ENCODE results near the gene PLLP. TPM values are rescaled to one million over a fixed set of nuclear protein-coding genes. Genes with fewer than 3 reads are reported as not detected.

The PLLP gene
- total RNA-seq, 5 donors from 2014 or later (not counting 1 experiment from before 2014, with no cell fraction given) = 1.4 to 4.3 (median 3.3) TPM

- 87% methylated on average over 11 of the region's 16 CpGs for WGBS (ENCODE audit: insufficient coverage)
- Mint-ChIP-seq H3K27me3 (no peaks in the 10 kb centered on the region), H3K4me1 (peaks cover 36 to 54% (median 43%) of the 10 kb centered on the region in 3 donors), H3K27ac (peak overlapping the region; percentile 88 to 97), H3K9me3 (no peaks in the 10 kb centered on the region), H3K36me3 (no peaks in the 10 kb centered on the region), H3K4me3 (peak overlapping the region; percentile 10 to 55 (median 32))
- peaks cover 27 to 56% of the 10 kb centered on the region in 2 experiments for H3K4me1 ChIP-seq (ENCODE audit: control insufficient read depth in 1 of 2, extremely low read depth in 1 of 2, insufficient read depth in 2 of 2, low read length in 2 of 2)
- ChIA-PET CTCF (no interaction called here), POLR2A (no interaction called here)
- no peaks in the 10 kb centered on the region for H3K36me3 ChIP-seq (ENCODE audit: control insufficient read depth in 2 of 2, extremely low read depth in 1 of 2, insufficient read depth in 1 of 2, low read length in 1 of 2)
- no peak overlapping the region for H3K4me3 ChIP-seq (ENCODE audit: control insufficient read depth in 1 of 2, extremely low read depth in 1 of 2, low read length in 1 of 2)
- H3K27ac ChIP-seq (ENCODE audit: low read length) = peak overlapping the region; percentile 42
- H3K9me3 ChIP-seq = no peaks in the 10 kb centered on the region
- ATAC-seq (replicated peaks in 1 of 4) = no peak
- no peaks in the 10 kb centered on the region for H3K27me3 ChIP-seq (replicated peaks in 1 of 2; ENCODE audit: control insufficient read depth in 2 of 2, extremely low read depth in 1 of 2, insufficient read depth in 2 of 2, low read length in 1 of 2)
- no peak for DNase-seq
Observed at GRCh38 chr16:57265850-57266530, 18.5 kb downstream of the PLLP start.

- no peaks in the 10 kb centered on the region for H3K36me3 Mint-ChIP-seq
- CTCF ChIA-PET = interaction anchor here in 1 of 2 donors (0.6 kb wide), 1 partner anchor 10 kb away, joined by 3 read pairs; no protein-coding TSS in a partner anchor
- H3K27me3 Mint-ChIP-seq = no peaks in the 10 kb centered on the region
- Histone ChIP-seq H3K36me3 (ENCODE audit: control insufficient read depth in 2 of 2, extremely low read depth in 1 of 2, insufficient read depth in 1 of 2, low read length in 1 of 2) (no peaks in the 10 kb centered on the region), H3K4me3 (ENCODE audit: control insufficient read depth in 1 of 2, extremely low read depth in 1 of 2, low read length in 1 of 2) (no peak overlapping the region), H3K27ac (ENCODE audit: low read length) (peak overlapping the region; percentile 42), H3K27me3 (replicated peaks in 1 of 2; ENCODE audit: control insufficient read depth in 2 of 2, extremely low read depth in 1 of 2, insufficient read depth in 2 of 2, low read length in 1 of 2) (no peaks in the 10 kb centered on the region), H3K9me3 (no peaks in the 10 kb centered on the region), H3K4me1 (ENCODE audit: control insufficient read depth in 1 of 2, extremely low read depth in 1 of 2, insufficient read depth in 2 of 2, low read length in 2 of 2) (peaks cover 30 to 64% of the 10 kb centered on the region in 2 experiments)
- DNase-seq (peak in 12 of 35 experiments; percentile 8 to 62 (median 31)), ATAC-seq (replicated peaks in 1 of 4) (peak in 1 of 4 experiments; percentile 15)
- peaks cover 44 to 62% (median 51%) of the 10 kb centered on the region in 3 donors for H3K4me1 Mint-ChIP-seq
- 100% methylated on average over 2 of the region's 11 CpGs for WGBS (ENCODE audit: insufficient coverage)
- no peaks in the 10 kb centered on the region for H3K9me3 Mint-ChIP-seq
- POLR2A ChIA-PET = no interaction called here
- peak overlapping the region; percentile 88 to 97 for H3K27ac Mint-ChIP-seq
- H3K4me3 Mint-ChIP-seq = peak overlapping the region in 1 of 3 donors; percentile 55
Observed at GRCh38 chr16:57264950-57265371, 19.5 kb downstream of the PLLP start.

GRCh38 chr16:57264381-57264780 is 20.1 kb downstream of the PLLP start:
- Mint-ChIP-seq H3K27ac (peak overlapping the region; percentile 57 to 66), H3K27me3 (no peaks in the 10 kb centered on the region), H3K9me3 (no peaks in the 10 kb centered on the region), H3K36me3 (no peaks in the 10 kb centered on the region), H3K4me1 (peaks cover 45 to 65% (median 55%) of the 10 kb centered on the region in 3 donors), H3K4me3 (no peak overlapping the region)
- H3K9me3 ChIP-seq = no peaks in the 10 kb centered on the region
- WGBS (ENCODE audit: insufficient coverage) = 80% methylated on average over 3 of the region's 8 CpGs
- no peak for ATAC-seq (replicated peaks in 1 of 4)
- H3K4me3 ChIP-seq (ENCODE audit: control insufficient read depth in 1 of 2, extremely low read depth in 1 of 2, low read length in 1 of 2) = no peak overlapping the region
- H3K27me3 ChIP-seq (replicated peaks in 1 of 2; ENCODE audit: control insufficient read depth in 2 of 2, extremely low read depth in 1 of 2, insufficient read depth in 2 of 2, low read length in 1 of 2) = no peaks in the 10 kb centered on the region
- no peak overlapping the region for H3K27ac ChIP-seq (ENCODE audit: low read length)
- H3K4me1 ChIP-seq (ENCODE audit: control insufficient read depth in 1 of 2, extremely low read depth in 1 of 2, insufficient read depth in 2 of 2, low read length in 2 of 2) = peaks cover 32 to 69% of the 10 kb centered on the region in 2 experiments
- ChIA-PET CTCF (no interaction called here), POLR2A (no interaction called here)
- H3K36me3 ChIP-seq (ENCODE audit: control insufficient read depth in 2 of 2, extremely low read depth in 1 of 2, insufficient read depth in 1 of 2, low read length in 1 of 2) = no peaks in the 10 kb centered on the region
- DNase-seq = no peak

DNA sequence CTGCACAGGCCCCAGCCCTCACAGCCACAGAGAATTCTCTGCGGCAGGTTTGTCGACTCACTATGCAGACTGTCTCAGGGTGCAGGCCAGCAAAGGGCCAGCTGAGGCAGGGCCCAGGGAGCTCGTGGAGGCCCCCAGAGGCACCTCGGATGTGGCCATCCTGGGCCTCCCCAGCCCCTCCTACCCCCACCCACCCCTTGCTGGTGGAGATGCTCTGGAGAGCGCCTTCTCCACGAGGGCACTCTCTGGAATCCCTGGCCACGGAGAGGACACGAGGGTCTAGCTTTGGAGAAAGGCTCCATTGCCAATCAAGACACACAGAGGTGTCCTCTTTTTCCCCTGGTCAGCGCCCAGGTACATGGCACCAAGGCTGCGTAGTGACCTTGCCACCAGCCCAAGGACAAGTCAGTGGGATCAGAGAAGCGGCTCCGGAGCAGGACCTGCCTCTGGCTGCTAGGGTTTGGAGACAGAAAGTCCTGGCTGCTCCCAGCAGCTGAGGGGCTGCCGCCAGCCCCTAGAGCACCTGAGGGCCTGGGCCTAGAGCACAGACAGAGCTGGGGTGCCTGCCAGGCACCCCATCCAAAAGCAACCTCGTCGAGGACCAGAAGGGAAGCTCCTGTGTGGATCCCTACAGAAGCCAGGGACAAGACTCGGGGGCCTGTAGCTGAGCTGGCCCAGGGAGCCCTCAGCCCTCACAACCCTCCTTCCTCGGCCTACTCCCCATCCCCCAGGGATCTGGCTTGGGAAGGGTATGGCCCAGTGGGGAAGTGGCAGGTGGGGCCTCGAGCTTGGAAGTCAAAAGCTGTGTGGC is 20.7 kb downstream of the PLLP start:
- Histone ChIP-seq H3K4me3 (ENCODE audit: control insufficient read depth in 1 of 2, extremely low read depth in 1 of 2, low read length in 1 of 2) (no peak overlapping the region), H3K4me1 (ENCODE audit: control insufficient read depth in 1 of 2, extremely low read depth in 1 of 2, insufficient read depth in 2 of 2, low read length in 2 of 2) (peaks cover 32 to 67% of the 10 kb centered on the region in 2 experiments), H3K36me3 (ENCODE audit: control insufficient read depth in 2 of 2, extremely low read depth in 1 of 2, insufficient read depth in 1 of 2, low read length in 1 of 2) (no peaks in the 10 kb centered on the region), H3K27me3 (replicated peaks in 1 of 2; ENCODE audit: control insufficient read depth in 2 of 2, extremely low read depth in 1 of 2, insufficient read depth in 2 of 2, low read length in 1 of 2) (no peaks in the 10 kb centered on the region), H3K9me3 (no peaks in the 10 kb centered on the region), H3K27ac (ENCODE audit: low read length) (no peak overlapping the region)
- ChIA-PET CTCF (no interaction called here), POLR2A (no interaction called here)
- Mint-ChIP-seq H3K9me3 (no peaks in the 10 kb centered on the region), H3K4me1 (peaks cover 45 to 61% (median 53%) of the 10 kb centered on the region in 3 donors), H3K4me3 (no peak overlapping the region), H3K27ac (peak overlapping the region; percentile 74 to 79), H3K36me3 (no peaks in the 10 kb centered on the region), H3K27me3 (no peaks in the 10 kb centered on the region)
- ATAC-seq (replicated peaks in 1 of 4) (no peak), DNase-seq (no peak)
- WGBS (ENCODE audit: insufficient coverage) = 89% methylated on average over 11 of the region's 18 CpGs

DNA sequence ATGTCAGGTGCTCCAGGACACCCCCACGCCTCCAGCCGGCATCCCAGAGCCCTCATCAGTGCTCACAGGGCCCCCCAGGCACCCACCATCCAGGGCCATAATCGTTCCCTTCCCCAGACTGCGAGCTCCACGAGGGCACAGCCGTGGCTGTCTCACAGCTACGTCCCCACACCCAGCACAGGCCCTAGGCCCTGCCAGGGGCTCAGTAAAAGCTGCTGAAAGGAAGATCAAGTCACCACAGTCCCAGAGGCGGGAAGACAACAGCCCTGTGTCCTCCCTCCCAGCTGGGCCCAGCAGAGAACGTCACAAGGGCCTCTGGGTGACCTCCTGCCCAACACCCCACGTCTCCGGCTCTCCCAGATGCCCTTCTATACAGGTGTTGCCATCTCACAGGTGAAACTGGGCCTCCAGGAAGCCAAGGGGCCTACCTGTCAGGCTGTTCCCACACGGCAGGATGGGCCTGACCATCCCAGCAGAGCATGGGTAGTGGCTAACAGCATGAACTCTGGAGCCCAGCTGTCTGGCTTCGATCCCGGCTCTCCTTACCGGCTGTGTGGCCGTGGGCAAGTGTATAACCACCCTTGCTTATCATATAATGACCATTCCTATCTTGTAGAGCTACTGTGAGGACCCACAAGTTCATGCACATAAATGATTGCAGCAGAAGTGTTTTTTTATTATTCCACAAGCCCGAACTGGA is 21.5 kb downstream of the PLLP start:
- Histone ChIP-seq H3K4me1 (ENCODE audit: control insufficient read depth in 1 of 2, extremely low read depth in 1 of 2, insufficient read depth in 2 of 2, low read length in 2 of 2) (peaks cover 25 to 59% of the 10 kb centered on the region in 2 experiments), H3K9me3 (no peaks in the 10 kb centered on the region), H3K36me3 (ENCODE audit: control insufficient read depth in 2 of 2, extremely low read depth in 1 of 2, insufficient read depth in 1 of 2, low read length in 1 of 2) (no peaks in the 10 kb centered on the region), H3K27ac (ENCODE audit: low read length) (no peak overlapping the region), H3K27me3 (replicated peaks in 1 of 2; ENCODE audit: control insufficient read depth in 2 of 2, extremely low read depth in 1 of 2, insufficient read depth in 2 of 2, low read length in 1 of 2) (no peaks in the 10 kb centered on the region), H3K4me3 (ENCODE audit: control insufficient read depth in 1 of 2, extremely low read depth in 1 of 2, low read length in 1 of 2) (no peak overlapping the region)
- ATAC-seq (replicated peaks in 1 of 4) = no peak
- peak in 1 of 35 experiments; percentile 21 for DNase-seq
- Mint-ChIP-seq H3K4me1 (peaks cover 37 to 56% (median 46%) of the 10 kb centered on the region in 3 donors), H3K9me3 (no peaks in the 10 kb centered on the region), H3K27ac (peak overlapping the region; percentile 74 to 79), H3K4me3 (no peak overlapping the region), H3K27me3 (no peaks in the 10 kb centered on the region), H3K36me3 (no peaks in the 10 kb centered on the region)
- ChIA-PET CTCF (no interaction called here), POLR2A (no interaction called here)
- WGBS (ENCODE audit: insufficient coverage) = 90% methylated on average over 12 of the region's 17 CpGs

- Histone ChIP-seq H3K36me3 (ENCODE audit: control insufficient read depth in 2 of 2, extremely low read depth in 1 of 2, insufficient read depth in 1 of 2, low read length in 1 of 2) (no peaks in the 10 kb centered on the region), H3K27me3 (replicated peaks in 1 of 2; ENCODE audit: control insufficient read depth in 2 of 2, extremely low read depth in 1 of 2, insufficient read depth in 2 of 2, low read length in 1 of 2) (no peaks in the 10 kb centered on the region), H3K27ac (ENCODE audit: low read length) (no peak overlapping the region), H3K4me3 (ENCODE audit: control insufficient read depth in 1 of 2, extremely low read depth in 1 of 2, low read length in 1 of 2) (no peak overlapping the region), H3K9me3 (no peaks in the 10 kb centered on the region), H3K4me1 (ENCODE audit: control insufficient read depth in 1 of 2, extremely low read depth in 1 of 2, insufficient read depth in 2 of 2, low read length in 2 of 2) (peaks cover 16 to 48% of the 10 kb centered on the region in 2 experiments)
- H3K27me3 Mint-ChIP-seq = no peaks in the 10 kb centered on the region
- DNase-seq = no peak
- CTCF ChIA-PET = no interaction called here
- no peaks in the 10 kb centered on the region for H3K36me3 Mint-ChIP-seq
- POLR2A ChIA-PET = interaction anchor here in 1 of 2 donors (0.5 kb wide), 1 partner anchor 11 kb away, joined by 8 read pairs; no protein-coding TSS in a partner anchor
- ATAC-seq (replicated peaks in 1 of 4) = no peak
- H3K9me3 Mint-ChIP-seq = no peaks in the 10 kb centered on the region
- no peak overlapping the region for H3K4me3 Mint-ChIP-seq
- H3K4me1 Mint-ChIP-seq = peaks cover 26 to 45% (median 36%) of the 10 kb centered on the region in 3 donors
- whole genome bisulfite sequencing (ENCODE audit: insufficient coverage) = 92% methylated on average over 8 of the region's 9 CpGs
- H3K27ac Mint-ChIP-seq = peak overlapping the region; percentile 20 to 88
Observed at GRCh38 chr16:57261806-57262205, 22.7 kb downstream of the PLLP start.

Data from T-cell (primary cell).